GM12874 (cell line): ENCODE results near the gene TMC1.

Experiments used
- TF ChIP-seq, protein P1 (sequence below): IDR thresholded peaks from 2 replicates; pipeline ENCODE4 v1.5.1; 2011; ENCODE audit warnings: low read depth, mild to moderate bottlenecking, control low read depth, low read length, moderate library complexity; ENCODE audit not compliant: insufficient read depth

TMC1 gene

DNA sequence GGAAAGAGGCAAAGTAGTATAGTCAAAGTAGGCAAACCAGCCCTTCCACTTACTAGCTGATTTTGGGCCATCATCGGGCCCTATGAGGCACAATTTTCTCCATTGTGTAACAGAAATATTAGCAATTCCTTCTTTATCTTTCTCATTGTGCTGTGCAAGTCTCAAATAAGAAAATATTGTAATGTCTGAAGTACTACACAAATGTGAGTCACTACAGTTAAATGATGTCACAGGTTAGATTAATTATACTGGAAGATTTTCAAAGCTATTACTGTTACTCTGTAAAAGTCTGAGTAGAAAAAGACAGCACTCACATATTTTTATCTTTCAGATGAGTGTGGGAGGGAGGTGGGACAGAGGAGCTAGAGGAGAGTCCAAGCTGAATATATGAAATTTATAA is 12.4 kb upstream of the TMC1 start:
- TF ChIP-seq, protein P1, sequence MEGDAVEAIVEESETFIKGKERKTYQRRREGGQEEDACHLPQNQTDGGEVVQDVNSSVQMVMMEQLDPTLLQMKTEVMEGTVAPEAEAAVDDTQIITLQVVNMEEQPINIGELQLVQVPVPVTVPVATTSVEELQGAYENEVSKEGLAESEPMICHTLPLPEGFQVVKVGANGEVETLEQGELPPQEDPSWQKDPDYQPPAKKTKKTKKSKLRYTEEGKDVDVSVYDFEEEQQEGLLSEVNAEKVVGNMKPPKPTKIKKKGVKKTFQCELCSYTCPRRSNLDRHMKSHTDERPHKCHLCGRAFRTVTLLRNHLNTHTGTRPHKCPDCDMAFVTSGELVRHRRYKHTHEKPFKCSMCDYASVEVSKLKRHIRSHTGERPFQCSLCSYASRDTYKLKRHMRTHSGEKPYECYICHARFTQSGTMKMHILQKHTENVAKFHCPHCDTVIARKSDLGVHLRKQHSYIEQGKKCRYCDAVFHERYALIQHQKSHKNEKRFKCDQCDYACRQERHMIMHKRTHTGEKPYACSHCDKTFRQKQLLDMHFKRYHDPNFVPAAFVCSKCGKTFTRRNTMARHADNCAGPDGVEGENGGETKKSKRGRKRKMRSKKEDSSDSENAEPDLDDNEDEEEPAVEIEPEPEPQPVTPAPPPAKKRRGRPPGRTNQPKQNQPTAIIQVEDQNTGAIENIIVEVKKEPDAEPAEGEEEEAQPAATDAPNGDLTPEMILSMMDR, result no peak

DNA sequence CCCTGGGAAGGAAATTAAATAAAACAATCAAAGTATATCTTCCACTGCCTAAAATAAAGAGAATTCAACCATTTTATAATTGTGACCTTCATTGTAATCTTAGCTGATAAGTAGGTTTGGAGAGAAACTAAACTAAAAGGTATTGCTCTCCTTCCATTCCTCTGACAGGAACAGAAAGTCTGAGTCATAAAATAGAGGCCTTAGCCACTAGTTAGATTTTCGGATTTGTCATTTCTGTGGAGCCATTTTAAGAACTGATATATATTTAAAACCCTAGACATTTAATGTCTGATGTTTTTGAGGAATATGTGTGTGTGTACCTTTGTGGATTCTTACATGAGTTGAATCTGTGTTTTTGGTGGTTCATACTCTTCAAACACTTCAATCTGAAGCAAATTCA is 11.8 kb upstream of the TMC1 start:
- TF ChIP-seq, protein P1, result no peak

- TF ChIP-seq, protein P1, result no peak
Measured at GRCh38 chr9:72524820-72525540, 3.6 kb downstream of the TMC1 start.

DNA sequence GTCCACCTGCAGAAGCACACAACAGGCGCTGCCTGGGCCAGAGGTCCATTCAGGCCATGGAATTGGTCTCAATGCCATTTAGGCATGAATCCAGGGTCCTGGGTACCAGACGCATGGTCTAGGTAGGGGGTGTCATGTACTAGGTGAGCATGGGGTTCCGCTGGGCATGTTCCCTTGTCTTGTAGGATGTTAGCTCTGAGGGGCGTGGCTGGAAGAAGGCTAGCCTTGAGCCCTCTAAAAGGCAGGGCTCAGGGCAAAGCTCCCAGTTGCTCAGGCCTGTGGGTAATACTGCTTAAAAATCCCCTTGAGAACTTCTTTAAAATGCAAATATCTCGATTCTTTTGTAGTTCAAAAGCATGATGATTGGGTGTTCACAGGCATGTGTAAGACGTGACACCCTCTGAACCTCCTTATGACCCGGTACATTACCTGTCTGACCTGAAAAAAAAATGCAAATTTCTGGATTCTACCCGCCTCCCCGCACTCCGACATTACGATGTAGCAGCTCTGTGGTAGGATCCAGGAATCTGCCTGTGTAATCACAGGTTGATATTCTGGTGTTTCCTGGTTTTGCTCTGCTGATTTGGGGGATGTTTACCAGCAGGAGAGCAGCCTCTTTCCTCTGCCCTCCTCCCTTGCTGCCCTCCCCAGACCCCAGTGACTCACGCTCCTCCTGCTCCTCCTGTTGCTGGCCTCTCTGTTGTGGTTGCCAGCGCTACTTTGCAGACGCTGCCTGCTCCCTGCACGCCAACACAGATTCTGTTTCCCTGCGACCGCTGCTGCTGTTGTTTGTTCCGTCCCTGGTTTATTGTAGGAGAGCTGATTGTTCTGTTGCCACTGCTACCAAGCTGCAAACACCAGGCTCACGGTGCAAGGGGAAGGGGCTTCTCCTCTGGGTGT is 5.7 kb downstream of the TMC1 start:
- TF ChIP-seq, protein P1, result no peak

- TF ChIP-seq, protein P1, result no peak
Measured at GRCh38 chr9:72527801-72528195, 6.4 kb downstream of the TMC1 start.

GRCh38 chr9:72529531-72529930 is 8.1 kb downstream of the TMC1 start:
- TF ChIP-seq, protein P1, result no peak

- TF ChIP-seq, protein P1, result no peak
Measured at GRCh38 chr9:72533322-72533721, 11.9 kb downstream of the TMC1 start.
